Nephron progenitor cell (in vitro differentiated cells): ENCODE results near the gene ANXA2.

Experiments
- DNase-seq: peaks from one replicate; pipeline ENCODE4 v3.0.0; 2021
- H3K27ac Mint-ChIP-seq: 2 replicates; pipeline ENCODE4 v1.8.0; 2021; ENCODE audit warnings: mild to moderate bottlenecking, moderate library complexity, mixed read lengths
- H3K27me3 Mint-ChIP-seq: 2 replicates; pipeline ENCODE4 v1.8.0; 2021; ENCODE audit warnings: mild to moderate bottlenecking, low read depth, mixed read lengths; ENCODE audit not compliant: poor library complexity
- H3K36me3 Mint-ChIP-seq: 2 replicates; pipeline ENCODE4 v1.8.0; 2021; ENCODE audit warnings: low read depth, mixed read lengths
- H3K4me1 Mint-ChIP-seq: 2 replicates; pipeline ENCODE4 v1.8.0; 2021; ENCODE audit warnings: mixed read lengths
- H3K4me3 Mint-ChIP-seq: 2 replicates; pipeline ENCODE4 v1.8.0; 2021; ENCODE audit warnings: mild to moderate bottlenecking, moderate library complexity, mixed read lengths
- H3K9me3 Mint-ChIP-seq: 2 replicates; pipeline ENCODE4 v1.8.0; 2021; ENCODE audit warnings: mild to moderate bottlenecking, moderate library complexity, mixed read lengths
- CTCF ChIP-seq: fragments of 200-600 bp; sonication (generic); IDR thresholded peaks from 2 replicates; pipeline ENCODE4 v1.5.0; 2021; ENCODE audit warnings: antibody characterized with exemption

The ANXA2 gene

GRCh38 chr15:60301024-60301423 lies 96.8 kb downstream of the ANXA2 start:
- Mint-ChIP-seq H3K27me3 (no peaks in the 10 kb centered on the region), H3K9me3 (peaks cover 38% of the 10 kb centered on the region), H3K4me3 (no peak overlapping the region), H3K27ac (no peak overlapping the region), H3K4me1 (peaks cover 13% of the 10 kb centered on the region), H3K36me3 (peaks cover 8% of the 10 kb centered on the region)
- no peak for TF ChIP-seq CTCF
- no peak for DNase-seq

GRCh38 chr15:60299452-60300047 lies 98.2 kb downstream of the ANXA2 start:
- Mint-ChIP-seq H3K9me3 (peaks cover 37% of the 10 kb centered on the region), H3K27me3 (peaks cover 2% of the 10 kb centered on the region), H3K4me3 (no peak overlapping the region), H3K4me1 (peaks cover 13% of the 10 kb centered on the region), H3K36me3 (peaks cover 13% of the 10 kb centered on the region), H3K27ac (no peak overlapping the region)
- TF ChIP-seq CTCF, result no peak
- DNase-seq, result no peak
